Fibroblast of mammary gland (primary cell): ENCODE data around the gene EPC2.

Source experiments
- DNase-seq: peaks from one replicate; pipeline ENCODE4 v3.0.0-alpha.2; 2010; ENCODE audit warnings: low read depth
- H3K4me3 ChIP-seq: 2 replicates; pipeline ENCODE4 v1.5.1; 2011; ENCODE audit warnings: low read depth, mild to moderate bottlenecking, low read length, moderate library complexity; ENCODE audit not compliant: control insufficient read depth
- TF ChIP-seq, protein P1 (sequence below): conservative IDR thresholded peaks from 2 replicates; pipeline ENCODE4 v1.5.1; 2011; ENCODE audit warnings: low read depth, low read length, inconsistent platforms; ENCODE audit not compliant: control insufficient read depth, insufficient read depth

The EPC2 gene

DNA sequence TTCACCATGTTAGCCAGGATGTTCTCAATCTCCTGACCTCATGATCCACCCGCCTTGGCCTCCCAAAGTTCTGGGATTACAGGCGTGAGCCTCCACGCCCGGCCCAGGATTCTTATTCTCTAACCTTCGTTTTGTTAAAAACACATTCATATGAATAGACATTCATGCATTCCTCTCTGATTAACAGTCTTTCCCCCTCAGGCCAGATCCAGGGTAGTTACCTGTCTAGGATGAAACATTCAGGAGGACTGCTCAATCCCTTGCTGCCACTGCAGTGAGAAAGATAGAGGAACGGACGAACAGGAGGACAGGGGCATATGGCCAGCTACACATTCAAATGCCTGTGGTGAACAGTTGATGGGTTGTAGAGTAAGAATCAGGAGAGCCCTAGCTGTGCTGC lies 39.6 kb upstream of the EPC2 start:
- TF ChIP-seq, protein P1, sequence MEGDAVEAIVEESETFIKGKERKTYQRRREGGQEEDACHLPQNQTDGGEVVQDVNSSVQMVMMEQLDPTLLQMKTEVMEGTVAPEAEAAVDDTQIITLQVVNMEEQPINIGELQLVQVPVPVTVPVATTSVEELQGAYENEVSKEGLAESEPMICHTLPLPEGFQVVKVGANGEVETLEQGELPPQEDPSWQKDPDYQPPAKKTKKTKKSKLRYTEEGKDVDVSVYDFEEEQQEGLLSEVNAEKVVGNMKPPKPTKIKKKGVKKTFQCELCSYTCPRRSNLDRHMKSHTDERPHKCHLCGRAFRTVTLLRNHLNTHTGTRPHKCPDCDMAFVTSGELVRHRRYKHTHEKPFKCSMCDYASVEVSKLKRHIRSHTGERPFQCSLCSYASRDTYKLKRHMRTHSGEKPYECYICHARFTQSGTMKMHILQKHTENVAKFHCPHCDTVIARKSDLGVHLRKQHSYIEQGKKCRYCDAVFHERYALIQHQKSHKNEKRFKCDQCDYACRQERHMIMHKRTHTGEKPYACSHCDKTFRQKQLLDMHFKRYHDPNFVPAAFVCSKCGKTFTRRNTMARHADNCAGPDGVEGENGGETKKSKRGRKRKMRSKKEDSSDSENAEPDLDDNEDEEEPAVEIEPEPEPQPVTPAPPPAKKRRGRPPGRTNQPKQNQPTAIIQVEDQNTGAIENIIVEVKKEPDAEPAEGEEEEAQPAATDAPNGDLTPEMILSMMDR, result no peak
- no peak for DNase-seq
- no peak overlapping the region for H3K4me3 ChIP-seq

DNA sequence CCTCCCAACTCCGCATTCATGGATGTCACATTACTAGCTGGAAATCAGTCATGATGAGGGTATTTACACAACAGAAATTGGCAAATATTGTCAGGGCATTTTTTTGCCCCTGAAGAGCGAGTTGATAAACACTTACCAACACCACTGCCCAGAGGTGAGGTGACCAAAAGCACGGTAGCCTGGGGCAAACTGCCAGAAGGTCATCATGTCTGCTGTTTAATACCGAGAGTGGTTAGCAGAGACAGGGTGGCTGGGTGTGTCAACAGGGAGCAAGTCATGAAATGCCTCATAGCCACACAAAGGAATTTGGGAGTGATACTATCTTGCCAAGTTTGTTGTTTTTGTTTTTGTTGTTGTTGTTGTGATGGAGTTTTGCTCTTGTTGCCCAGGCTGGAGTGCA lies 37.0 kb upstream of the EPC2 start:
- no peak for DNase-seq
- H3K4me3 ChIP-seq, result no peak overlapping the region
- TF ChIP-seq, protein P1, result no peak

DNA sequence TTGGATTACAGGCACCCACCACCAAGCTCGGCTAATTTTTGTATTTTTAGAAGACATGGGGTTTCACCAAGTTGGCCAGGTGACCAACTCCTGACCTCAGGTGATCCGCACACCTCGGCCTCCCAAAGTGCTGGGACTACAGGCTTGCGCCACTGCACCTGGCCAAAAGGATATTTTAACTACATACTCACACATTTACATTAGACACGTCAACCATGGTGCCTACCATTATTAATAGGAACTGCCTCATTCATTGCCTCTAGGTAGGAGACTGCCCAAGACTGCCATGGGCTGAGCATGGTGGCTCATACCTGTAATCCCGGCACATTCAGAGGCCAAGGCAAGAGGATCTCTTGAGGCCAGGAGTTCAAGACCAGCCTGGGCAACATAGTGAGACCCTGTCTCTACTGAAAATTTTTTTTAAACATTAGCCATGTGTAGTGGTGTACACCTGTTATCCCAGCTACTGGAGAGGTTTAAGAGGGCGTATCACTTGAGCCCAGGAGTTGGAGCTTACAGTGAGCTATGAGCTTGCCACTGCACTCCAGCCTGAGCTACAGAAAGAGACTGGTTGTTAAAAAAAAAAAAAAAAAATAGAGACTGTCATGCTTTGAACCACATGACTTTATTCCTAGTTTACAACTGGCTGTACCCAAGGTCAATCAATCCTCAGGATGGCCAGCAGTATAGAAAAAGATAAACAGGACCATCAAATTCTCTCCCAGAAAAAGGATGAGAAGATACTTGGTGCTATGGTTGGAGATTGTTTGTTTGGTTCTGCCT lies 31.1 kb upstream of the EPC2 start:
- TF ChIP-seq, protein P1, result no peak
- DNase-seq, result no peak
- no peak overlapping the region for H3K4me3 ChIP-seq

DNA sequence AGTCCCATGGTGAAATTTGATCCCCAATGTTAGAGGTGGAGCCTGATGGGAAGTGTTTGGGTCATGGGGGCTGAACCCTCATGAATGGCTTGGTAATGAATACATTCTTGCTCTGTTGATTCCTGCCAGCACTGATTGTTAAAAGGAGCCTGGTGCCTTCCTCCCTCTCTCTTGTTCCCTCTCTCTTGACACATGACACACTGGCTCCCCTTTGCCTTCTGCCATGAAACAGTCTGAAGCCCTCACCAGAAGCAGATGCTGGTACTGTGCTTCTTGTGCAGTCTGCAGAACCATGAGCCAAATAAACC lies 30.6 kb upstream of the EPC2 start:
- DNase-seq, result peak; percentile 28

DNA sequence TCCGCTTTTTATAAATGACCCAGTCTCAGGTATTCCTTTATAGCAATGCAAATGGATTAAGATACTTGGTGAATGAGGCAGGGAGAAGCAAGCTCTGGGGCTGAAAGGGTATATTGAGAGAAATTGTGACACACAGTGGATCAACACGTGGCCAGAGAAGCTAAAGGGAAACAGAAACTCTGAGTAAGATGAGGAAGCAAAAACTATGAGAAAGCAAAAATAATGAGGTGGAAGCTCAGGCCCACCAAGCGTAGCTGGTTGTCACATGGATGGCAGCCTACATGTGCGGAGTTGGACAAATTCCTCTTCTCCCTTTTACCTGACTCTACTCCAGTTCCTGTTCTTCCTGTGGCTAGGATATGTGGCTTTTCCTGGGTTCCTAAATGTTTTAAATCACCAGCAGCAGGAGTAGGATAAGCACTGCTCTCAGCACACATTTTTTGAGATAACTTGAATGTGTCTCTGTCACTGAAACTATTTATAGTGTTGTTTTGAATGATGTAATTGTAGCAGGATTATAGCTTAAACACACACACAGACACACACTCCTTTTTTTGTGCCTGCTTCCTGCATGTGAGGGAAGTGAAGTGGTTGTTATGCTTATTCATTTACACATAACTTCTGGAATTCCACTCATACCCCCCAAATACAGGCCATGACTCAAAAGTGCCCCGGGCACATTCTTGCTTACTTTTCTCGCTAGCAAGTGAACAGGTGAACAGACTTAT lies 30.1 kb upstream of the EPC2 start:
- TF ChIP-seq, protein P1, result no peak
- no peak overlapping the region for H3K4me3 ChIP-seq
- DNase-seq, result no peak

More for the DNA sequence above, 30.6 kb upstream of the EPC2 start:
- TF ChIP-seq, protein P1, result no peak
- no peak overlapping the region for H3K4me3 ChIP-seq

DNA sequence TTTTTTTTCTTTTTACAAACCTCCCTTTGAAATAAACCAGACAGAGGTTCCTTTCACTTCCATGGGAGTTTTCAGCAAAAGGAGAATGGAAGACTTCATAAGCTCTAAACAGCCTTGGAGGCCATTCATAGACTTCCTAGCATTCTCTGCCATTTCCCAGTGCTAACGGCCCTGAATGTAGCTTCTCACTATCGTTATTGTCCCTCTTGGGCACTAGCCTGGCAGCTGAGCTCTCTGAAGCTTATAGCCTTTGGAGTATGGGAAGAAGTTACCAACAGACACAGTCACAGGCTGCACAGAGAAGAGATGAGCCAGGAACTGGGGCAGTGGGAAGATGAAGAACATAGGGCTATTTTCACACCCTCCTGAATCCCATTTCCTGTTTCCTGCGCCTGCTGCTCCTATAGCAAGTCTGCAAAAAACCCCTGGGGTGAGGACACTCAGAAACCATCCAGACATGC lies 29.1 kb upstream of the EPC2 start:
- TF ChIP-seq, protein P1, result no peak
- no peak for DNase-seq
- H3K4me3 ChIP-seq, result no peak overlapping the region
